Activated T-cell treated with anti-CD3 and anti-CD28 coated beads for 24 hours (primary cell): ENCODE results near the gene CD209.
A peak's percentile ranks its signal among the peaks of the same experiment; 100 is the strongest.
"Not testable (repeated sequence)": the region's sequence is repeated elsewhere in the genome, so short reads cannot be mapped to it uniquely, and the experiment has no call there.

ENCODE experiments used
- DNase-seq: peaks from one replicate; pipeline ENCODE4 v3.0.0-alpha.2; 2020; ENCODE audit warnings: low read depth

CD209 gene, protein sequence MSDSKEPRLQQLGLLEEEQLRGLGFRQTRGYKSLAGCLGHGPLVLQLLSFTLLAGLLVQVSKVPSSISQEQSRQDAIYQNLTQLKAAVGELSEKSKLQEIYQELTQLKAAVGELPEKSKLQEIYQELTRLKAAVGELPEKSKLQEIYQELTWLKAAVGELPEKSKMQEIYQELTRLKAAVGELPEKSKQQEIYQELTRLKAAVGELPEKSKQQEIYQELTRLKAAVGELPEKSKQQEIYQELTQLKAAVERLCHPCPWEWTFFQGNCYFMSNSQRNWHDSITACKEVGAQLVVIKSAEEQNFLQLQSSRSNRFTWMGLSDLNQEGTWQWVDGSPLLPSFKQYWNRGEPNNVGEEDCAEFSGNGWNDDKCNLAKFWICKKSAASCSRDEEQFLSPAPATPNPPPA

DNA sequence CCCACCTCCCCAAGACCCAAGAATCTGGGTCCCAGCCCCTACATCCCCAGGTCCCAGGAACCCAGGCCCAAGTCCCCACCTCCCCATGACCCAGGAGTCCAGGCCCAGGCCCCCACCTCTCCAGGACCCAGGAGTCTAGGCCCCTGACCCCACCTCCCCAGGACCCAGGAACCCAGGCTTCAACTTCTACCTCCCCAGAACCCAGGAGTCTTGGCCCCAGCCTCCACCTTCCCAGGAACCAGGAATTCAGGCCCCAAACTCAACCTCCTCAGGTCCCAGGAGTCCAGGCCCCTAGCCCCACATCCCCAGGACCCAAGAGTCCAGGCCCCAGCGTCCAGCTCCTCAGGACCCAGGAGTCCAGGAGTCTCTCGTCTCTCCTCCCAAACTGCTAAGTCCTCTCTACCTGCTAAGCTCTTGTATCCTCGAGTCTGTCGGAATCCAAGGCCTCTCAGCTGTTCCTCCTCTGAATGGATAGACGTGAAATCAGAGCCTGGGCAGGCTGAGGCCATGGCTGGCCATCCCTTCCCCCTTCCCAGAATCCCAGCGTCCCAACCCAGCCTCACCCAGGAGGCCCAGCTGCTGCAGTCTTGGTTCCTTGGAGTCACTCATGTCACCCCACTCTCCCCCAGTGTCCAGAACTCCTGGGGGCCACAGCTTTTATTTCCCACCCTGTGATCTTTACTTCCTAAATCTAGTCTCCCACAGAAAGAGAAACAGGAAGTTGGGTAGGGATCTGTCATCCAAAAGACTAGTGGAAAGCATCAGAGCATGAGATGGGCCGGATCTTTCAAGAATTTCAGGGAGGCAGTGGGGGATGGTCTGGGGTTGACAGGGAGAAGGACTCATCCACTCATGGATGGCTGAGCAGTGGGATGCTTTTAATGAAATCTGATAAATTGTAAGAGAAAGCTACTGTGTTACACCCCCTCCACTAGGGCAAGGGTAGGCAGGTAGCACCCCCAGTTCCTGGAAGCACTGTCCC is at the start of gene CD209:
CD209 (minus strand) TSS at position 632 of the 982 bp plus-strand sequence; CDS start at position 609, 23 bp downstream.
- DNase-seq = no peak

DNA sequence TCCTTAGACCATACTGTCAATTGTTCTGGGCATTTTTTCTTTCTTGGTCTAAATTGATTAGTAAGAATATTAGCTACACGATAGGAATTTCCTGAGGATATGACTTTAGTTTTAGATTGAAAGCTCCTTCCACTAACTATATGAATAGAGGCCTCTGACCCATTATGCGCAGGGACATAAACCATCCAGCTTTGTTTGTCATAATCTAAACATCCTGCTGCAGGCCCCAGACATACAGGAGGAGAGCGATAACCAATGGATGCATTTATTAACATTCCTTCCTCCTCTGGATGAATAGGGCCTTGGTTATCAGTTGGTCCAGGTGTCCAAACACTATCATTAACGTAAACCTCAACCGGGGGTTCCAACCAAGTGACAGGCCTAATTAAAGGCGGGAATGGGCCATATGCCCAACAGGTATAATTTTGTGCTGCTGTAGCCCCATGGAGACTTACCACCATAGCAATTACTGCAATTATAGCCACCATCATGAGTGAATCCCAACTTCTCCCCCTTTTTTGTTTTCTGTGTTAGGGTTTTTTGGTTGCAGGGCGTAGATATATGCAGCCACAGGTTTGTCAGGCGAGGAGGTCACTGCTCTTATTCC is 48.3 kb upstream of the CD209 start:
- no peak for DNase-seq

DNA sequence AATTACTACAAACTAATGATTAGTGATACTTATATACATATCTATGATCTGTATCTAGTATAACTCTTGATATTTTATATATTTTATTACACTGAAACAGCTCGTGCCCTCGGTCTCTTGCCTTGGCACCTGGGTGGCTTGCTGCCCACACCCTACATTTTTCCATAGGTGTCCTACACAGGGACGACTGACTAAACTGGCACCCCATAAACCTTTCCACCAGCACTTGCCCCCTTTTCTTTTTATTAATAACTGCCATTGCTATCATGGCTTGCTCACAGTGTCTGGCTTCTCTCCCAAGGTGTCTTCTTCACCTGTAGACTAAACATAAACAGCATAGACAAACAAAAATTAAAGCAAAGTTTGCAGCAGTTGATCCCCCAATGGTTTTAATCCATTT is 46.2 kb upstream of the CD209 start:
- no peak for DNase-seq

DNA sequence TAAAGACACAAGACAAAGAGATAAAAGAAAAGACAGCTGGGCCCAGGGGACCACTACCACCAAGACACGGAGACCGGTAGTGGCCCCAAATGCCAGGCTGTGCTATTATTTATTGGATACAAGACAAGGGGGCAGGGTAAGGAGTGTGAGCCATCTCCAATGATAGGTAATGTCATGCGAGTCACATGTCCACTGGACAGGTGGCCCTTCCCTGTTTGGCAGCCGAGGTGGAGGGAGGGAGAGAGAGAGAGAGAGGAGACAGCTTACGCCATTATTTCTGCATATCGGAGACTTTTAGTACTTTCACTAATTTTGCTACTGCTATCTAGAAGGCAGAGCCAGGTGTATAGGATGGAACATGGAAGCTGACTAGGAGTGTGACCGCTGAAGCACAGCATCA is 45.4 kb upstream of the CD209 start:
- DNase-seq = not testable (repeated sequence)

DNA sequence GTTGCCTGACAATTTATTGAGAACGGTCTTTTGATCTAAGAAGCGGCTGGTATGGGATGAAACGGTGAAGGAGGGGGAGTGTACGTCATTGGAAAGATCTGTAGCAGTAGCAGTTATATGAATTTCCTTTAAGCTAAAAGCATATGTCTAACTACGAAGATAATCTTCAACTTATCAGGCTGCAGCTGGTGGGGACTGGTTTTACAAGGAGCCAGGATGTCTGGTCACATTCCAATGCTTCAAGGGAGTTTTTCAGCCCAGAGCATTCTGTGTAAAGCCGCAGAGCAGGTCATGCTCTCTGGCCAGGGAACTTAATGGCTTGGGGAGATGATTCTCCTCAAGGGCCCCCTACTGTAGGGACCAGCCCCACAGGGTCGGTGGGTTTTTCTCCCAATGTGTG is 44.9 kb upstream of the CD209 start:
- no peak for DNase-seq

DNA sequence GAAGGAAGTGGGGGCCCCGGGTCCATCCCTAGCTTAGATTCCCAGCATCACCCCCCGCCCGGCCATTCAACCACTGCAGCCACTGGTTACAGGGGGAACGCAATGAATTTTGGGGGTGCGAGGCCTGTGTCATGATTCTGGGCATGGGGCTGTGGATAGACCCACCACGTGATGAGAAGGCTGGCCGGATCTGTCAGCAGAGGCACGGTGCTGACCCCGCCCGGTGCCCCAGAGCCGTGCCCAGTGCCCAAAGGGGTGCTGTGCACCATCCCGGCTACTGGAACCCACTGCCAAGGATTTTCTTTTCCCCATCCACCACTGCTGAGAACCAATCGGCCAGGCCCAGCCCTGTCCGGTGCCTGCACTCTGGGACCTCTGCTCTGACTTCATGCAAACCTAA is 43.1 kb upstream of the CD209 start:
- no peak for DNase-seq

DNA sequence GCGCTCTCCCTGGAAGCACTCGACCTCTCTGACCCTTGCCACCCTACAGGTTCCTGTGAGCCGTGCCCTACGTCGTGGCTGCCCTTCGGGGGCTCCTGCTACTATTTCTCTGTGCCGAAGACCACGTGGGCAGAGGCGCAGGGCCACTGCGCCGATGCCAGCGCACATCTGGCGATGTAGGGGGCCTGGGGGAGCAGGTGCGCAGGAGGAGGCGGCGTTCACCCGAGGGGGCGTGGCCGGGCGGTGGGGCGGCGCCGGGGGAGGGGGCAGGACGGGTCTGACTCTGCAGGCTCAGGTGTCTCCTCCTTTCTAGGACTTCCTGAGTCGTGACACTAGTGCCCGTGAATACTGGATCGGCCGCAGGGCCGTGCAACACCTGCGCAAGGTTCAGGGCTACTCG is 42.1 kb upstream of the CD209 start:
- no peak for DNase-seq

DNA sequence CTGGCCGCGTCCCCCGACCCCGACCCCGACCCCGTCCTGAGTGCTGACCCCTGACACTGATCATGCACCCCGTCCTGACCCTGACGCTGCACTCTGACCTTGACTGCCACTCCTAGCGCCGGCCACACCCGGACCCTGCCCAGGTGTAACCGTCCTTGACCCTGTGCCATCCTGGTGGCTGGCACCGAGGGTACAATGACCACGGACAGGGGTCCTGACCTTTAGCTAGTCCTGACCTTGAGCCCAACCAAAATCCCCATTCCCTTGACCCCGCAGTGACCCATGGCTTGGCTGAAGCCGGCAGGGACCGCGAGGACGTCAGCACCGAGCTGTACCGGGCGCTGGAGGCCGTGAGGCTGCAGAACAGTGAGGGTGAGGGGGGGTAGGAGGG is 41.6 kb upstream of the CD209 start:
- no peak for DNase-seq

DNA sequence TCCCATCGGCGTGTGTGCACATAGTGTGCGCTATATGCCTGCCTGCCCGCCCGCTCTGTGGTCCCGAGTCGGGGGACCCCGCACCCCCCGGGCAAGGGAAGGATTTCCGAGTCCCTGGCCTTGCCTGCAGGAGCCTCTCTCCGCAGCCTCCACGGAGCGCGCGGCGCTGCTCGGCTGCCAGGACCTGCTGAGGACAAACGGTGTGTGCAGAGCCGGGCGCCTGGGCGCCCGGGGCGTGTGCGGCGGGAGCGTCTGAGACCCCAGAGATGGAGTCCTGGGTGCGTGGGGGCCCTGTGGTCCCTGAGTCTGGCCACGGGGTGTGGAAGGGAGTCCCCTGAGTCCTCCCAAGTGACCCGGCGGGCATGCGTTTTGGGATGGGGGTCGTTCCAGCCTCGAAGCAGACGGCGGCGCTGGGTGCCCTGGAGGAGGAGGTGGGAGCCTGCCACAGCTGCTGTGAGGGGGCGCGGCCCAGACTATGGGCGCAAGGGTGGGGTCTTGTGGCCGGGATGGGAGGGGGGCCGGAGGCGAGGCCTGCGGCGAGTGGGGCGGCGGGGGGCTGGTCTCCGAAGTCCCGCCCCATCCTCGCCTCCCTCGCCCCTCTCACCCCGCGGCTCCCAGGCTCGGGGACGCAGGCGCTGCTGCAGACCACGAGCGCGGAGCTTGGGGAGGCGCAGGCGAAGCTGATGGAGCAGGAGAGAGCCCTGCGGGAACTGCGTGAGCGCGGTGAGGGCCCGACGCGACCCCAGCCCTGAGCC is 41.0 kb upstream of the CD209 start:
- DNase-seq = no peak

DNA sequence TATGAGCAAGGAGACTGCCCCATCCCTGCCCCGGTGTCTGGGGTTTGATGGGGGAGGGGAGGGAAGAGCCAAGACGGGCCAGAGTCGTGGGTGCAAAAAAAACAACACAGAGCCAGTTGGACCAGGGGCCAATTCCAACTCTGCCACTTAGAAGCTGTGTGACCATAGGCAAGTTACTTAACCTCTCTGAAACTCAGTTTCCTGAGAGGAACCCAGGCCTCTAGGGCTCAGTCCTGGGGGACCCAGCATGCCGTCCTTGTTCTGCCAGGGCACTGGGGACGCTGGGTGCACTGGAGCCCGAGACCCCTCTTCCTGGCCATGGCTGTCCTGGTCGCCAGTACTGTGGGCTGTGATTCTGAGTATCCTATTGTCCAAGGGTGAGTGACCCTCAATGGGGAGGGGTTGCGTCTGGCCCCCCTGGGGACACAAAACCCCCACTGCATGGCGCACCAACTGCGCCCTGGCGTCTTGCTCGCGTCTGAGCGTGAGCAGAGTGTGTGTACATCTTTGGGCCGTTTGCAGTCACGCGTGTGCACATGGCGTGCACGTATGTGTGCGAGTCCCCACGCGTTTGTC is 40.4 kb upstream of the CD209 start:
- no peak for DNase-seq

DNA sequence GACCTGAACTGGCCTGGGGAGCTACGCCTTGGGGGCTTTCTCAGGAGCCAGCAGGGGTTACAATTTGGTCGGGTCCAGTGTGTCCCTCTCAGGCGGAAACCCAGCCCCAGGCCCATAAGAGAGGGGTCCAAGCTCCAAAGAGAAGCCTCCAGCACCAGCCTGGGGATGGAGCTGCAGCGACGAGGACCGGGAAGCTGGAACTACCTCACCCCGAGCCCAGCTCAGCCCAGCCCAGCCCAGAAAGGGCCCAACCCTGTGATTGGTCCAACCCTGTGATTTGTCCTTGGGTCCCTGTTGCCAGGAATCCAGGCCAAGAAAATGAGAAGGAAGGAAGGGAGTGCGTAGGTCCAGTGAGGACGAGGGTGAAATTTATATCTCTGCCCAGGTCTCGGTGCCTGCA is 39.8 kb upstream of the CD209 start:
- no peak for DNase-seq

DNA sequence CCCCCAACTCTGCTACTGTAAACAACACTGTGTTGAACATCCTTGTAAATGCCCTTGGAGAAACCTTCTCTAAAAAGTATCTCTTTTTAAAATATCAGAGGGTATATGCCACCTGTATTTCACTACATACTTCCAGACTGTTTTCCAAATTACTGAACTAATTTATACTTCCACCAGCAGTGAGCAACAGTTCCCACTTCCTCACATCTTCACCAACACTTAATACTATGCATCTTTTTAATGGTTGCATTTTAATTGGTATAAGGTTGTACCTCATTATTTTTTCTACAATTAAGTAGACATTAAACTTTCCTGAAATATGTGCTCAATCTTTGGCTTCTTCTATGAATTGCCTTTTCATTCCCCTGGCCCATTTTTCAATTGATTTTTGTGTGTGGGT is 37.5 kb upstream of the CD209 start:
- no peak for DNase-seq

DNA sequence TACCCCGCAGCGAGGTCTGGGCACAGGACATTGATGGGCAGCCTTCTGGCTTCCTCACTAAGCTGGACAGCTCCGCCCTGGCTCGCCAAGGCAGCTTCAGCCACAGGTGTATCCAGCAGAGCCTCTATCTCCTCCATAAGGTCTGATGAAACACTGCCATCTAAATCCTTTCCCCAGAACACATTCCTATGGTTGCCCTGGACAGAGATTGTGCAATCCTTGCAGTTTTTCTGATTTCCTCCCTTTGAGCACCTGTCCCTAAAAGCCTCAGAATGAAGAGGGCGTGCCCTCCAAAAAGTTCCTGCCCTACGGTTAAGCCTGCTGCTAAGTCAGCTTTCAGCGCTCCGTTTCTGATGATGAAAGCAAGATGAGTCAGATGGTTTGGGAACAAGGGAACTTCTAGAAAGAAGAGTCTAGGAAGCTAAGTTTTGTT is 36.7 kb upstream of the CD209 start:
- no peak for DNase-seq

DNA sequence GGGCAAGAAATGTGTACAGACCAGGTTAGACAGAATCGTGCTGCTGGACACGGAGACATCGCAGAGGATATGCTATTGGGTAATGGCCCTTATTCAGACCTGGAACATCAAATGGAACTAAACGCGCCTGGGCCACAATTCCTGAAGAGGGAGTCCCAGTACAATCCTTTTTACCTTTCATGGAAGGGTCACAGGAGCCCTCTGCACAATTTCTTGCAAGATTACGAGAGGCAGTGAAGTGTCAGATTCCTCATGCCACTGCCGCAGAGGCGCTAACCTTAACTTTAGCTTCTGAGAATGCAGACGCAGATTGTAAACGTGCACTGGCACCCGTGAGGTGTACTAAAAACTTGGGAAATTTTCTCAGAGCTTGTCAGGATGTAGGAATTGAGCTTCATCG is 33.8 kb upstream of the CD209 start:
- DNase-seq = no peak

DNA sequence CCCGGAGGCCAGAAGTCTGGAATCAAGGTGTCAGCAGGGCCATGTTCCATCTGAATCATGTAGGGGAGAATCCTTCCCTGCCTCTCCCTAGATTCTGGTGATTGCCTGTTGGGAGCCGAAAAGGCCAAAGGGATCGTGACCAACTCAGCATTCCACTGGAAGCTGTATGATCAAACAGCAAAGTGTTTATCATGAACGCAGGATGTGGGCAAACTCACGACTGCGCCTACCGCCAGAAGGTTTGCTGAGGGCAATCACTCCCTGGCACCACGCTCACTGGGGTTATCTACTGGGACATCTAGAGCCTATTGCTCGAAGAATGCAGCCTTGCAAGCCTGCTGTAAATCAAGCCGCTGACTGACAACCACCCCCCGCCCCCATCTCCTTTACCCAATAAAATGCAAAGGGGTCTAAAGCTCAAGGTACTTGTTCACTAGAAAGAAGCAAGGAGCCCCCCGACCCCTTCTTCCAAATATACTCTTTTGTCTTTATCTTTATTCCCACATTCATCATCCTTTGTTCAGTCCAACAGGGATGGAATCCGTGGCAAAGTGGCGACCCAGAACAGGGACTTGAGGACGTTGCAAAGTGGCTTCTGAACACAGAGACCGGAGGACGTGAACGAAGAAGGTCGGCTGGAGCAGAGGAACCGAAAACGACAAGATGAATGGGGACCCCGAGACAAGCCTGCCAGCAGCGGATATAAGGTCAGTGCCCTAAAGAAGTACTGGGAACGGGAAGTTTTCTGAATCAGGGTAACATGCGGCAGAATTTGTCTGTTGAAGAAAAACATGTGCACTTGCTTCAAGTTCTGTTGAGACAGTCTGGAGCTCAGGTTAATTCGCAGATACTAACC is 32.5 kb upstream of the CD209 start:
- no peak for DNase-seq

DNA sequence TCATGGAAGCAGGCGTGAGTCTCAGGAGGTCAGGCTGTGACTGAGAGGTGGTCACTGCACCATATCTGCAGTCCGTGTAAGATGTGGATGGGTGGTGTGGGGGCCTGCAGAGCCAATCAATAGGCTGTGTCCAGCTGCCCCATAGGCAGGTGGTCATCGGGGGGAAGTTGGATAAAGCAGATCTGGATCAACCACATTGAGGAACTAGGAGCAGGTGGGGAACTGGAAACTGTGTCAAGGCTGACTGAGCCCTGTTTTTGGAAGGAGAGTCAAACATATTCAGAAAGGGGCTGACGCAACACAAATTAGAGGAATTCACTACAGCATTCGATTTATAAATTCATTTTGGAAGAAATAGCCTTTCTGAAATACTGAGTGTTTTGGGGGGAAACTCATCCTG is 30.7 kb upstream of the CD209 start:
- DNase-seq = no peak

DNA sequence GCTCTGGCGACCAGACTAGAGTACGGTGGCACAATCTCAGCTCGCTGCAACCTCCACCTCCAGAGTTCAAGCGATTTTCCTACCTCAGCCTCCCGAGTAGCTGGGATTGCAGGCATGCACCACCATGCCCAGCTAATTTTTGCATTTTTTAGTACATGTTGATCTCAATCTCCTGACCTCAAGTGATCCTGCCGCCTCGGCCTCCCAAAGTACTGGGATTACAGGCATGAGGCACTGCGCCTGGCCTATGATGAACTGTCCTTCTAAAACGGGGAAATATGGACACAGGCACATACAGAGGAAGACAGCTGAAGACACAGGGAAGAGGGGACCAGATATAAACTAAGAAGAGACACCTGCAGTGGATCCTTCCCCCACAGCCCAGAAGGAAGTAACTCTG is 28.4 kb upstream of the CD209 start:
- DNase-seq = no peak

DNA sequence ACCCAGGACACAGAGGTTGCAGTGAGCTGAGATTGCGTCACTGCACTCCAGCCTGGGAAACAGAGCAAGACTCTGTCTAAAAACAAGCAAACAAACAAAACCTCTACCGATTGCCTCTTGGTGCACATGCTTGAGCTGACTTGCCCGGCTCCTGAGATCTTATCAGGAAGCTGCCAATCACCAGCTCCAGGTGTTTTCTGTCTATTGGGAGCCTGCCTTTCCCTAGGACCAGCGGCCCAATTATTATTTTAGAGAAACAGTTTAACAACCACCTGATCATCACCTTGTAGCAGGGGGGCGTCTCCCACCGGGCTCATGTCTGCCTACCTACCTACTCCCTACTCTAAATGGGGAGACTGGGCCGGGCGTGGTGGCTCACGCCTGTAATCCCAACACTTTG is 26.5 kb upstream of the CD209 start:
- DNase-seq = no peak

DNA sequence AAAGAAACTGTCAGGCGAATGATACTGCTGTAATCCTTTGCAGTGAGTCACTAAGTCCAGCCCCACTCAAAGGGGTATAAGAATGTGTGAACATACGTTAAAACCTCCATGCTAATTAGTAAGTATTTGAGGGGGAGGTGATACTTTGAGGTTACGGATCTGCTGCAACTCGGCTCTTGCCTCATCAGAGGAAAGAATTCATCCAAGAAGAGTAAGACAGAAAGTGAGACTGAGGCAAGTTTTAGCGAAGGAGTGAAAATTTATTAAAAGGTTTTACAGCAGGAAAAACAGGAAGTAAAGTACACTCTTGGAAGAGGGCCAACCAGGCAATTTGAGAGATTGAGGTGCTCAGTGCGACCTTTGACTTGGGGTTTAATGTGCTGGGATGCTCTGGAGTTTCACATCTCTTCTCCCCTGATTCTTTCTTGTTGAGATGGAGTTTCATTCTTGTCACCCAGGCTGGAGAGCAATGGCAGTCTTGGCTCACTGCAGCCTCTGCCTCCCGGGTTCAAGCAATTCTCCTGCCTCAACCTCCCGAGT is 25.5 kb upstream of the CD209 start:
- peak; percentile 35 for DNase-seq

DNA sequence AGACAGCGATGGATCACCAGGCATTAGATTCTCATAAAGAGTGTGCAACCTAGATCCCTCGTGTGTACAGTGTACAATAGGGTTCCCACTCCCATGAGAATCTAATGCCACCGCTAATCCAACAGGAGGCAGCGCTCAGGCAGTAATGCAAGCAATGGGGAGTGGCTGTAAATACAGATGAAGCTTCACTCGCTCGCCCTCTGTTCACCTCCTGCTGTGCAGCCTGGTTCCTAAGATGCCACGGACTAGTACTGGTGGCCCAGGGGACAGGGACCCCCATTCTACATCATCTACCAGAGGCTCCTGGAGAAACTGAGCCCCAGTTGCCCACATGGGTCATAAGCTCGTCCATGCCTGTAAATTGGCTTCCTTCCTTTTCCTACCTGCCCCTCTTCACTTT is 23.7 kb upstream of the CD209 start:
- no peak for DNase-seq
